Measurements from ENCODE around the gene OBSCN. TPM values are rescaled to one million over a fixed set of nuclear protein-coding genes. Genes with fewer than 3 reads are reported as not detected.

The OBSCN gene
- total and polyA plus RNA-seq, 2 of the 4 experiments (the other 2 are of a cell fraction) = 4.1 to 9.5 TPM

GRCh38 chr1:228273720-228274451, 66.0 kb downstream of the OBSCN start:
- no peak overlapping the region for H3K4me2 ChIP-seq (ENCODE audit: low read depth, low read length)
- H2BK15ac ChIP-seq (ENCODE audit: low read depth, low read length) = no peak overlapping the region
- no peak overlapping the region for H4K5ac ChIP-seq (ENCODE audit: low read depth, low read length)
- no peaks in the 10 kb centered on the region for H3K9me3 ChIP-seq (ENCODE audit: control insufficient read depth, insufficient read depth, low read length)
- intact Hi-C loops (cut with micrococcal nuclease) (loop anchor here (10.0 kb wide), 1 partner anchor 139 kb away; no protein-coding TSS in a partner anchor), in situ Hi-C loops (cut with MboI; ENCODE audit: low sequenced_read_pairs) (no loop called here), dilution Hi-C loops (cut with HindIII; ENCODE audit: low sequenced_read_pairs, unreplicated experiment) (no loop called here)
- H3K18ac ChIP-seq (ENCODE audit: low read depth, low read length) = no peak overlapping the region
- H4K8ac ChIP-seq (ENCODE audit: low read depth in 2 of 2, low read length in 2 of 2) = no peak overlapping the region
- H3K27me3 ChIP-seq (ENCODE audit: control insufficient read depth, insufficient read depth, low read length) = no peaks in the 10 kb centered on the region
- TF ChIP-seq BHLHE40 (IDR thresholded peaks at IDR 0.05; ENCODE audit: low read depth, low read length) (no peak), MXI1 (IDR thresholded peaks at IDR 0.05; ENCODE audit: borderline replicate concordance, low read depth, low read length) (no peak), RFX5 (IDR thresholded peaks at IDR 0.05; ENCODE audit: low read depth, low read length) (no peak), POLR2A (IDR thresholded peaks at IDR 0.05; ENCODE audit: low read depth, low read length) (no peak), MAZ (IDR thresholded peaks at IDR 0.05; ENCODE audit: borderline replicate concordance, low read depth, low read length) (no peak), CHD1 (IDR thresholded peaks at IDR 0.05; ENCODE audit: low read depth, low read length) (no peak), RCOR1 (IDR thresholded peaks at IDR 0.05; ENCODE audit: insufficient replicate concordance, low read length) (no peak)
- no peak overlapping the region for H3K56ac ChIP-seq (ENCODE audit: extremely low read depth, insufficient read depth, low read length)
- no peak overlapping the region for H3K14ac ChIP-seq (replicated peaks; ENCODE audit: low read depth, low read length)
- H3K9me1 ChIP-seq (ENCODE audit: insufficient read depth, low read length) = peaks cover 4% of the 10 kb centered on the region; the same call in 1 of the 2 replicates
- H3K79me1 ChIP-seq (ENCODE audit: low read depth in 1 of 2, low read length in 2 of 2) = peaks cover 5 to 34% of the 10 kb centered on the region in 2 experiments
- no TSS peak for BruUV-seq (replicated peaks)
- H2AK5ac ChIP-seq (ENCODE audit: low read depth, low read length) = no peak overlapping the region
- H4K91ac ChIP-seq (ENCODE audit: insufficient read depth, low read depth, low read length) = no peak overlapping the region
- no peak overlapping the region for H2BK120ac ChIP-seq (ENCODE audit: low read depth, low read length)
- no peak overlapping the region for H2BK20ac ChIP-seq (ENCODE audit: low read depth, low read length)
- peak overlapping the region; percentile 2 for H2AFZ ChIP-seq (replicated peaks; ENCODE audit: low read length, poor library complexity)
- CTCF ChIA-PET = no interaction called here
- no peak overlapping the region for H3K27ac ChIP-seq (ENCODE audit: insufficient read depth, low read length)
- no peak for DNase-seq
- no peak overlapping the region for H2BK5ac ChIP-seq (ENCODE audit: low read depth, low read length, poor library complexity, severe bottlenecking)
- WGBS, 2 experiments (ENCODE audit: extremely low coverage in 2 of 2, insufficient read length in 1 of 2) = 96% methylated on average over 20 of the region's 39 CpGs; no CpG with 5 or more reads in 1 of the 2 experiments
- H3K9ac ChIP-seq (ENCODE audit: low read depth, low read length) = no peak overlapping the region
- no peak overlapping the region for H3K4me3 ChIP-seq (ENCODE audit: insufficient read depth, low read depth, low read length)
- H3K23ac ChIP-seq (ENCODE audit: low read depth, low read length) = no peak overlapping the region
- H3K4ac ChIP-seq (ENCODE audit: low read depth, low read length) = no peak overlapping the region
- POLR2A ChIA-PET (ENCODE audit: unreplicated experiment) = no interaction called here
- peaks cover 12% of the 10 kb centered on the region for H3K4me1 ChIP-seq (ENCODE audit: control insufficient read depth, insufficient read depth, low read length)
- ATAC-seq (ENCODE audit: low read depth) = no peak
- peaks cover 25% of the 10 kb centered on the region for H3K36me3 ChIP-seq (ENCODE audit: control insufficient read depth, insufficient read depth, low read length)
- peak overlapping the region; percentile 9 for H2AK9ac ChIP-seq (replicated peaks; ENCODE audit: low read depth, low read length, poor library complexity)
- no peaks in the 10 kb centered on the region for H4K20me1 ChIP-seq (ENCODE audit: insufficient read depth, low read length)
